GM04503 (cell line): ENCODE data around the gene GNAT3.

ENCODE experiments used
- DNase-seq: peaks from one replicate; pipeline ENCODE4 v3.0.0-alpha.2; 2012; ENCODE audit warnings: low read depth

GNAT3 gene

DNA sequence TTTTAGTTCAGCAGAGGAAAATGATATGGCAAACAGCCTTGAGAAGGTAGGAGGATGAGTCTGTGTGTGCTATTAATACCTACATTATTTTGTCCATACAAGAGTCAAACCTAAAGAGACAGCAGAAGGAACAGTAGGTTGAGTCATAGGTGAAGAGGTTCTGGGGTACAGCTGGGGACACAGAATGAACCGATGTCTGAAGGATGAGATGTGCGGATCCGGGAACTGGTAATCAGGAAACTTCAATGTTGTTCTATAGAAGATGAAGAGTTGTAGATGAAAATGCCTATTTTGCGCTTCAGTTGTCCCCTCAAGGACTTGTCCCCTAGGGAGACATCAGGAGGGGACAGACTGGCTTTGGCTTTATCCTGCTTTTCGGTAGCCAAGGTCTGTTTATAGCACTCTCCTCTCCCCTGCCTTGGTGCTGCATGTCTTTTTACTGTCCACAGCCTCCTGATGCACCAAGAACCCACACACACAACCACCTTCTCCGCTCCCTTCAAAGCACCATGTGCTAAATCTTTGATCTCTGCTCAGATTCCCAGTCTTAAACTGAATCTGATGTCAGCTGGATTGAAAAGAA, 94.6 kb downstream of the GNAT3 start:
- DNase-seq, result no peak

DNA sequence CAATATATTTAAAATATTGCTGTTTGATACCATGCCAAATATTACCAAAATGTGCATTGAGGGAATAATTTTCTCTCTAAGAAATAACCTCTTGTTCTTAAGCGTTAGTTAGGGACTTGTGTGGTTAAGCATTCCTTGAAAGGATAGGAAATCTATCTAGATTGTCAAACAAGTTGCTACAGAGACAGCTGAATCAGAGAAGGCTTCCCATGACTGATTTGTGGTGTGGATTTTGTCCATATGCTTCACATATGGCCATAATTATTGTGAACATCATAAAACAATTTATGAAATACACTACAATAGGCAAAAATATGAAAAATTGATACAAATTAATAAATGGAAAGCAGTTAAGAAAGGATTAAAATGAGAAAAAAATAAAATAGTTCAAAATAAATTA, 96.3 kb downstream of the GNAT3 start:
- no peak for DNase-seq

DNA sequence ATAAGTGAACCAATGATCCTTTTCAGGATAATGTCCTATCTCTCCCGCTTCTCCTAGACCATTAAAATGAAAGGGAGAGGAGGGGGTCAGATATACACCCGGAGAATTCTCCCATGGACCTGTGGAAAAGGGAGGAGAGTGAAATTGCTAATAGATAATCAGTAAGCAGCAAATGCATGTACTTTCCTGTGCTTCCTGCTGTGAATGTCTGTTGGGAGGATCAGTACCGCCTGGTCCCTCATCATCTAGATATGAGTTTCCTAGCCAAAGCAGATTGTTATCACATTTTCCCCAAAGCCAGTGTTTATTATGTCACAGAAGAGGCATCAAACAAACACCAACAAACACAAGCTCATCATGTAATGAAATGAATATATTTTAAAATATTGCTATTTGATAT, 96.8 kb downstream of the GNAT3 start:
- DNase-seq, result no peak

DNA sequence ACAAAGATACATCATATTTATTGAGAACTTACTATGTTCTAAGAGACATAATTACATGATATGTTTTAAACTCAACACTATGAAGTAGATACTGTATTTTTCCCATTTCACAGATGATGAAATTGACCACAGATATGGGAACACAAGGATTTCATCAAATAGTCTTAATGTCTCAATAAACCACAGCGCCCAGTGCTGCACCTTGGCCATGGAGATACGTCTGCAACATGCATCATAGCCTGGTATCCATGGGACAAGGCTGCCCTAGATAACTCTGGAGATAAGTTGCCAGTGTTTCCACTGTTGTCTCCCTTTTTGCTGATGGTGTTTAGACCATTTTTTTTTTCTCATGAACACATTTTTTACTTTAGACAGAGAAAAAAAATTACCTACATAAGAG, 97.5 kb downstream of the GNAT3 start:
- no peak for DNase-seq

DNA sequence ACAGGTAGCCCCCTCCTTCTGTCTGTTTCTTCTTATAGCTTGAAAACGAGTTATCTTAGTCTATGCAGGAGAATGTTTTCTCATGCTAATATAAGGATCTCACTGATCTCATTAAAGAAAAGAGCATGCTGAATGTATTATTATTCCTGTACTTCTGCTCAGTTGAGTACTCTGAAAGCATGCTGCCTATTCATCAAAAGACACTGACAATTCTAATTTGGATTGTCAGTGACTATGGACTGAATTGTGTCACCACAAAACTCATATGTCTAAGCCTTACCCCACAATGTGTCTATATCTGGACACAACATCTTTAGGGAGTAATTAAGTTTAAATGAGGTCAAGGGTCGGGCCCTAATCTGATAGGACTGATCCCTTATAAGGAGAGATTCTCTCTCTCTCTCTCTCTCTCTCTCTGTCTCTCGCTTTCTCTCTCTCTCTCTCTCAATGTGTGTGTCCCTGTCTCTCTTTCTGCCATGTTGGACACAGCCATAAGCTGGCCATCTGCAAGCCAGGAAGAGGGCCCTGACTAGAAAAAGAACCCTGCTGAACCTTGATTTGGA, 98.4 kb downstream of the GNAT3 start:
- DNase-seq, result no peak

DNA sequence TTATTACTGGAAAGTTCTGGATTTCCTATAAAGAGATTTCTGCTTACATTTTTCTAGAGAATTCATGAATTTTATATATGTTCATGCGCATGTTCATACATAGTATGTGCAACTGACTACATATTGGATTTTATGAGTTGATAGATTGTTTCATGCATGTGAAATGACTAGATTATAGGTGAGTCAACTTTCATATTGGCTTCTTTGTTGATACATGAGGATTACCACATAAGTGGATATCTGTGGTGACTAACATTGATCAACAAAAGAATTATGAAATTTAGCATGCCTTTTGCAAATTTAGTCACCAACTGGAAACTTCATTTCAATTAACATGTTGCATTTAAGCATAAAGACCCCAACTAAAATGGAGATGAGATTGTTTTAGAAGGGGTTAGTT, 99.0 kb downstream of the GNAT3 start:
- peak; percentile 13 for DNase-seq

DNA sequence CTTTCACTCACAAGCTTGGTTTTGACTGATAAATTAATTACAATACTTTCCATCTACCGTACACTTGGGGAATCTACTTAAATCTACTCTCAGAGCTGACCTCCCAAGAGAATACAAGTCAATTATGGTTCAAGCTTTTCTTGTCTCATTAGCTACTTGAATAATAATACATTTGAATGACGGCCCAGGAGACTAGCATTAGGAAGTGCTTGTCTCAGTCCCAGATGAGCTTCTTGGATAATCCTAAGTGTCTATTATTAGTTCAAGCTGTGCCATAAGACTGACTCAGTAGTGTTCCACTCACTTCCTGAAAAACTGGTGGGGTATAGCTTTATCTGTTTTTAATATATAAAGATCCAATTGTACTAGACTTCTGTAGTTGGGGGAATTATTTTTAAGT, 100.2 kb downstream of the GNAT3 start:
- DNase-seq, result no peak

DNA sequence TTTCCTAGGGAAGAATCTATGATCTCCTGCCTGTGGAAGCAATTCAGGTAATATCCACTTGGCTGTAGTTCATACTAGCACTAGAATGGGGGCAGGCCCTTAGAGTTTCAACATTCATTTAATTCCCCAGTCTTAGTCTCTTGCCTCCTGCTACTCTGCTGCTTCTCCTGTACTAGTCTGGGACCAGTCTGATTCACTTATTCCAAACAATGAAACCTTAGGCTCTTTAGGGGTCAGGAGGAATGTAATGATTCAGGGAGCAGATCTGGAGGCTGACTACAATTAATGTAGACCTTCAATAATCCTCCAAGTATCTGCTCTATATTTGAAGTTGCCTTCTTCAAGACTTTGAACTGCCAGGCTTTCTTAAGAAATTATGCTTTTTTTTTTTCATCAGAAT, 101.8 kb downstream of the GNAT3 start:
- peak; percentile 9 for DNase-seq
